ENCODE results near the gene CFAP251. TPM values are rescaled to one million over a fixed set of nuclear protein-coding genes. Genes with fewer than 3 reads are reported as not detected.

Gene CFAP251
- total and polyA plus RNA-seq, 2 donors (not counting 1 experiment from before 2014, with no cell fraction given): 2.7 to 7.9 TPM

GRCh38 chr12:122021193-122021821 lies 102.9 kb downstream of the CFAP251 start:
- no peak for DNase-seq (ENCODE audit: low read depth in 2 of 2)
- Histone ChIP-seq H3K4me3 (replicated peaks in 1 of 4; ENCODE audit: control extremely low read depth in 1 of 4, insufficient read depth in 1 of 4, low read depth in 3 of 4, low read length in 4 of 4) (peak overlapping the region; percentile 54 to 69 (median 62)), H4K20me1 (ENCODE audit: control insufficient read depth, extremely low read depth, insufficient read depth, low read length) (no peaks in the 10 kb centered on the region), H2AFZ (ENCODE audit: low read length) (peak overlapping the region; percentile 73), H3K4me2 (ENCODE audit: extremely low read depth, insufficient read depth, low read length) (peak overlapping the region; percentile 90), H3K27me3 (ENCODE audit: control insufficient read depth, insufficient read depth, low read length) (no peaks in the 10 kb centered on the region), H3K9ac (ENCODE audit: insufficient read depth, low read length) (peak overlapping the region; percentile 42), H3K4me1 (ENCODE audit: control insufficient read depth, extremely low read depth, insufficient read depth, low read length) (peaks cover 11% of the 10 kb centered on the region), H3K9me3 (ENCODE audit: control insufficient read depth, insufficient read depth, low read depth, low read length) (no peaks in the 10 kb centered on the region), H3K36me3 (ENCODE audit: control insufficient read depth, insufficient read depth, low read length) (no peaks in the 10 kb centered on the region), H3K79me2 (ENCODE audit: control insufficient read depth, insufficient read depth, low read length) (peaks cover 13% of the 10 kb centered on the region), H3K27ac (ENCODE audit: insufficient read depth, low read length) (peak overlapping the region; percentile 31)
- TF ChIP-seq EZH2 (IDR thresholded peaks at IDR 0.05; ENCODE audit: low read length, missing control alignments): no peak
- TF ChIP-seq CTCF (conservative IDR thresholded peaks at IDR 0.05 in 1 of 2, IDR thresholded peaks at IDR 0.05 in 1 of 2; ENCODE audit: low read depth in 1 of 2, low read length in 2 of 2): no peak

GRCh38 chr12:122021822-122022392 lies 103.5 kb downstream of the CFAP251 start, which contains the start of gene BCL7A:
BCL7A (plus strand) TSS chr12:122021884; CDS start chr12:122022092, 208 bp downstream.
- TF ChIP-seq CTCF (conservative IDR thresholded peaks at IDR 0.05 in 1 of 2, IDR thresholded peaks at IDR 0.05 in 1 of 2; ENCODE audit: low read depth in 1 of 2, low read length in 2 of 2): no peak
- no peak for TF ChIP-seq EZH2 (IDR thresholded peaks at IDR 0.05; ENCODE audit: low read length, missing control alignments)
- H3K9ac ChIP-seq (ENCODE audit: insufficient read depth, low read length): peak within 1 kb of the TSS; percentile 68
- no peaks in the 10 kb centered on the region for H4K20me1 ChIP-seq (ENCODE audit: control insufficient read depth, extremely low read depth, insufficient read depth, low read length)
- no peaks in the 10 kb centered on the region for H3K36me3 ChIP-seq (ENCODE audit: control insufficient read depth, insufficient read depth, low read length)
- peak within 1 kb of the TSS; percentile 96 for H3K4me2 ChIP-seq (ENCODE audit: extremely low read depth, insufficient read depth, low read length)
- peak within 1 kb of the TSS; percentile 68 for H3K27ac ChIP-seq (ENCODE audit: insufficient read depth, low read length)
- peak within 1 kb of the TSS; percentile 73 for H2AFZ ChIP-seq (ENCODE audit: low read length)
- peak; percentile 74 to 82 for DNase-seq (ENCODE audit: low read depth in 2 of 2)
- H3K4me1 ChIP-seq (ENCODE audit: control insufficient read depth, extremely low read depth, insufficient read depth, low read length): peaks cover 11% of the 10 kb centered on the region
- H3K79me2 ChIP-seq (ENCODE audit: control insufficient read depth, insufficient read depth, low read length): peaks cover 16% of the 10 kb centered on the region
- no peaks in the 10 kb centered on the region for H3K9me3 ChIP-seq (ENCODE audit: control insufficient read depth, insufficient read depth, low read depth, low read length)
- no peaks in the 10 kb centered on the region for H3K27me3 ChIP-seq (ENCODE audit: control insufficient read depth, insufficient read depth, low read length)
- peak within 1 kb of the TSS; percentile 54 to 77 (median 72) for H3K4me3 ChIP-seq (replicated peaks in 1 of 4; ENCODE audit: control extremely low read depth in 1 of 4, insufficient read depth in 1 of 4, low read depth in 3 of 4, low read length in 4 of 4)

- Histone ChIP-seq H3K4me1 (ENCODE audit: control insufficient read depth, extremely low read depth, insufficient read depth, low read length) (peaks cover 11% of the 10 kb centered on the region), H3K4me3 (replicated peaks in 1 of 4; ENCODE audit: control extremely low read depth in 1 of 4, insufficient read depth in 1 of 4, low read depth in 3 of 4, low read length in 4 of 4) (peak overlapping the region; percentile 48 to 77 (median 72)), H3K79me2 (ENCODE audit: control insufficient read depth, insufficient read depth, low read length) (peaks cover 16% of the 10 kb centered on the region), H3K4me2 (ENCODE audit: extremely low read depth, insufficient read depth, low read length) (peak overlapping the region; percentile 96), H3K9ac (ENCODE audit: insufficient read depth, low read length) (peak overlapping the region; percentile 68), H3K36me3 (ENCODE audit: control insufficient read depth, insufficient read depth, low read length) (no peaks in the 10 kb centered on the region), H3K27me3 (ENCODE audit: control insufficient read depth, insufficient read depth, low read length) (no peaks in the 10 kb centered on the region), H2AFZ (ENCODE audit: low read length) (peak overlapping the region; percentile 51), H3K27ac (ENCODE audit: insufficient read depth, low read length) (peak overlapping the region; percentile 68), H3K9me3 (ENCODE audit: control insufficient read depth, insufficient read depth, low read depth, low read length) (no peaks in the 10 kb centered on the region), H4K20me1 (ENCODE audit: control insufficient read depth, extremely low read depth, insufficient read depth, low read length) (no peaks in the 10 kb centered on the region)
- peak in 1 of 2 donors; percentile 25 for DNase-seq (ENCODE audit: low read depth in 2 of 2)
- TF ChIP-seq EZH2 (IDR thresholded peaks at IDR 0.05; ENCODE audit: low read length, missing control alignments) (no peak), CTCF (conservative IDR thresholded peaks at IDR 0.05 in 1 of 2, IDR thresholded peaks at IDR 0.05 in 1 of 2; ENCODE audit: low read depth in 1 of 2, low read length in 2 of 2) (no peak)
These were observed 104.3 kb downstream of the CFAP251 start for GRCh38 chr12:122022393-122023338.
